ACHN (cell line): Measurements from ENCODE around the gene ACOX3.
A peak's percentile ranks its signal among the peaks of the same experiment; 100 is the strongest.
"Not testable (repeated sequence)": the region's sequence is repeated elsewhere in the genome, so short reads cannot be mapped to it uniquely, and the experiment has no call there.

Experiments
- DNase-seq: peaks from one replicate; pipeline ENCODE4 v3.0.0-alpha.2; 2015
- in situ Hi-C: cut with HindIII; loops from 2 replicates; pipeline ENCODE4 v1.10.0; 2017; ENCODE audit warnings: low sequenced_read_pairs, low pct_ligation_motif_present, low pct_unique_long_range_greater_than_20kb

ACOX3 gene

GRCh38 chr4:8411351-8412180 is 29.0 kb downstream of the ACOX3 start:
- in situ Hi-C loops = no loop called here
- no peak for DNase-seq

- in situ Hi-C loops = no loop called here
- peak; percentile 76 for DNase-seq
Observed at GRCh38 chr4:8410641-8411271, 29.8 kb downstream of the ACOX3 start.

GRCh38 chr4:8410066-8410625 is 30.4 kb downstream of the ACOX3 start:
- in situ Hi-C loops = no loop called here
- DNase-seq = no peak

GRCh38 chr4:8409264-8410065 is 31.1 kb downstream of the ACOX3 start:
- in situ Hi-C loops = no loop called here

GRCh38 chr4:8407756-8408155 is 32.8 kb downstream of the ACOX3 start:
- in situ Hi-C loops = no loop called here
- DNase-seq = no peak

More at GRCh38 chr4:8409264-8410065, 31.1 kb downstream of the ACOX3 start:
- DNase-seq = no peak

- DNase-seq = no peak
- in situ Hi-C loops = no loop called here
Observed at GRCh38 chr4:8407316-8407715, 33.2 kb downstream of the ACOX3 start.

GRCh38 chr4:8406887-8407286 is 33.6 kb downstream of the ACOX3 start:
- in situ Hi-C loops = not testable (repeated sequence)
- peak; percentile 5 for DNase-seq

- in situ Hi-C loops = no loop called here
- DNase-seq = no peak
Observed at GRCh38 chr4:8405516-8405875, 35.0 kb downstream of the ACOX3 start.

- no peak for DNase-seq
- in situ Hi-C loops = no loop called here
Observed at GRCh38 chr4:8404791-8405515, 35.6 kb downstream of the ACOX3 start.

- in situ Hi-C loops = no loop called here
- no peak for DNase-seq
Observed at GRCh38 chr4:8403976-8404375, 36.5 kb downstream of the ACOX3 start.

GRCh38 chr4:8403173-8403753 is 37.3 kb downstream of the ACOX3 start:
- in situ Hi-C loops = no loop called here
- peak; percentile 65 for DNase-seq

- in situ Hi-C loops = no loop called here
- no peak for DNase-seq
Observed at GRCh38 chr4:8402640-8403039, 37.9 kb downstream of the ACOX3 start.

GRCh38 chr4:8402181-8402597 is 38.3 kb downstream of the ACOX3 start:
- in situ Hi-C loops = no loop called here
- no peak for DNase-seq

- in situ Hi-C loops = no loop called here
- DNase-seq = no peak
Observed at GRCh38 chr4:8401665-8402064, 38.9 kb downstream of the ACOX3 start.

- no peak for DNase-seq
- in situ Hi-C loops = no loop called here
Observed at GRCh38 chr4:8400632-8401325, 39.7 kb downstream of the ACOX3 start.

- in situ Hi-C loops = no loop called here
Observed at GRCh38 chr4:8399298-8399697, 41.2 kb downstream of the ACOX3 start.

GRCh38 chr4:8398347-8398746 is 42.2 kb downstream of the ACOX3 start:
- no peak for DNase-seq
- in situ Hi-C loops = no loop called here

More at GRCh38 chr4:8399298-8399697, 41.2 kb downstream of the ACOX3 start:
- DNase-seq = no peak
